Measurements from ENCODE around the gene RPE. TPM values are rescaled to one million over a fixed set of nuclear protein-coding genes. Genes with fewer than 3 reads are reported as not detected.

The RPE gene
- total RNA-seq, 1 experiment from 2014 or later = 67.8 TPM

GRCh38 chr2:209973328-209973727 is 29.1 kb upstream of the RPE start:
- Histone ChIP-seq H3K4me2 (ENCODE audit: insufficient read depth, insufficient read length, low read length) (no peak overlapping the region), H4K20me1 (ENCODE audit: control insufficient read depth, insufficient read depth, insufficient read length) (no peaks in the 10 kb centered on the region), H3K23me2 (ENCODE audit: insufficient read length, low read depth, low read length, poor library complexity, severe bottlenecking) (no peaks in the 10 kb centered on the region), H2BK120ac (ENCODE audit: low read depth, low read length, poor library complexity, severe bottlenecking) (no peak overlapping the region), H2BK20ac (ENCODE audit: low read depth, low read length, poor library complexity, severe bottlenecking) (no peak overlapping the region), H3K23ac (ENCODE audit: insufficient read length, low read depth, low read length) (no peak overlapping the region), H3K27me3 (ENCODE audit: insufficient read depth, low read length) (no peaks in the 10 kb centered on the region), H2AK5ac (ENCODE audit: insufficient read length, low read length) (no peak overlapping the region), H3K4ac (ENCODE audit: low read depth, low read length) (no peak overlapping the region), H2BK12ac (ENCODE audit: insufficient read length, low read depth, low read length) (no peak overlapping the region), H4K91ac (ENCODE audit: insufficient read length, low read depth, low read length) (no peak overlapping the region), H4K5ac (ENCODE audit: insufficient read length, low read depth, low read length) (no peak overlapping the region), H2BK5ac (ENCODE audit: insufficient read length, low read length) (no peak overlapping the region), H3K56ac (ENCODE audit: insufficient read length, low read depth, low read length) (no peak overlapping the region), H2AFZ (ENCODE audit: low read length) (no peak overlapping the region), H3K9me3 (ENCODE audit: control insufficient read depth, low read depth, low read length) (no peaks in the 10 kb centered on the region), H3K79me2 (ENCODE audit: insufficient read depth, low read length) (no peaks in the 10 kb centered on the region), H2BK15ac (ENCODE audit: low read depth, low read length) (no peak overlapping the region), H3K18ac (ENCODE audit: insufficient read length, low read depth, low read length) (no peak overlapping the region), H4K8ac (replicated peaks; ENCODE audit: insufficient read length, low read depth, low read length) (no peak overlapping the region), H3K79me1 (ENCODE audit: insufficient read depth, low read depth, low read length, poor library complexity, severe bottlenecking) (no peaks in the 10 kb centered on the region), H3K9ac (ENCODE audit: extremely low read depth, insufficient read length, low read length) (no peak overlapping the region), H3K27ac (ENCODE audit: insufficient read length, low read depth, low read length) (no peak overlapping the region), H3K4me1 (ENCODE audit: insufficient read depth, low read length) (no peaks in the 10 kb centered on the region), H3K14ac (ENCODE audit: insufficient read depth, low read length) (no peak overlapping the region), H3T11ph (ENCODE audit: low read length) (no peak overlapping the region)
- no peak for DNase-seq
- Mint-ChIP-seq H3K9me3 (no peaks in the 10 kb centered on the region), H3K27me3 (ENCODE audit: low read depth) (peaks cover 13% of the 10 kb centered on the region), H3K4me1 (no peaks in the 10 kb centered on the region), H3K4me3 (no peak overlapping the region), H3K36me3 (ENCODE audit: insufficient read depth in 1 of 3, low read depth in 3 of 3) (no peaks in the 10 kb centered on the region), H3K27ac (no peak overlapping the region)
- TF ChIP-seq, protein P1, sequence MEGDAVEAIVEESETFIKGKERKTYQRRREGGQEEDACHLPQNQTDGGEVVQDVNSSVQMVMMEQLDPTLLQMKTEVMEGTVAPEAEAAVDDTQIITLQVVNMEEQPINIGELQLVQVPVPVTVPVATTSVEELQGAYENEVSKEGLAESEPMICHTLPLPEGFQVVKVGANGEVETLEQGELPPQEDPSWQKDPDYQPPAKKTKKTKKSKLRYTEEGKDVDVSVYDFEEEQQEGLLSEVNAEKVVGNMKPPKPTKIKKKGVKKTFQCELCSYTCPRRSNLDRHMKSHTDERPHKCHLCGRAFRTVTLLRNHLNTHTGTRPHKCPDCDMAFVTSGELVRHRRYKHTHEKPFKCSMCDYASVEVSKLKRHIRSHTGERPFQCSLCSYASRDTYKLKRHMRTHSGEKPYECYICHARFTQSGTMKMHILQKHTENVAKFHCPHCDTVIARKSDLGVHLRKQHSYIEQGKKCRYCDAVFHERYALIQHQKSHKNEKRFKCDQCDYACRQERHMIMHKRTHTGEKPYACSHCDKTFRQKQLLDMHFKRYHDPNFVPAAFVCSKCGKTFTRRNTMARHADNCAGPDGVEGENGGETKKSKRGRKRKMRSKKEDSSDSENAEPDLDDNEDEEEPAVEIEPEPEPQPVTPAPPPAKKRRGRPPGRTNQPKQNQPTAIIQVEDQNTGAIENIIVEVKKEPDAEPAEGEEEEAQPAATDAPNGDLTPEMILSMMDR (conservative IDR thresholded peaks at IDR 0.05) = no peak
- WGBS (ENCODE audit: extremely low coverage, insufficient read length, low lambda C conversion rate) = no CpG with 5 or more reads among the region's 1 CpG

All from H9 (cell line).